Measurements from ENCODE around the gene NEMP1. TPM values are rescaled to one million over a fixed set of nuclear protein-coding genes. Genes with fewer than 3 reads are reported as not detected.
A peak's percentile ranks its signal among the peaks of the same experiment; 100 is the strongest.
"Not testable (repeated sequence)": the region's sequence is repeated elsewhere in the genome, so short reads cannot be mapped to it uniquely, and the experiment has no call there.

NEMP1 gene
- total RNA-seq, 1 experiment from 2014 or later = 36.6 TPM

- peaks cover 8% of the 10 kb centered on the region for H3K4me1 ChIP-seq (replicated peaks; ENCODE audit: insufficient read depth)
- DNase-seq = peak; percentile 51 to 62
- ChIA-PET CTCF (interaction anchor here (0.6 to 1.0 kb wide), 6 partner anchors 42 to 817 kb away, joined by 3 to 14 read pairs (median 3); no protein-coding TSS in a partner anchor), POLR2A (ENCODE audit: unreplicated experiment) (interaction anchor here (0.5 to 0.6 kb wide), 2 partner anchors 13 to 119 kb away, joined by 3 to 15 read pairs; partner anchors contain the start of gene STAT6)
- no peak overlapping the region for H3K4me2 ChIP-seq
- no peaks in the 10 kb centered on the region for H3K27me3 ChIP-seq (ENCODE audit: insufficient read depth, low read depth)
- no peak overlapping the region for H2AFZ ChIP-seq
- no peaks in the 10 kb centered on the region for H3K9me3 ChIP-seq (ENCODE audit: insufficient read depth, low read depth)
- no peak overlapping the region for H3K4me3 ChIP-seq
- intact Hi-C loops (cut with micrococcal nuclease; ENCODE audit: unreplicated experiment) = loop anchor here (1.0 kb wide), 2 partner anchors 52 to 59 kb away; no protein-coding TSS in a partner anchor
- H3K27ac ChIP-seq = no peak overlapping the region
- H4K20me1 ChIP-seq (ENCODE audit: insufficient read depth) = no peaks in the 10 kb centered on the region
- no peaks in the 10 kb centered on the region for H3K79me2 ChIP-seq (ENCODE audit: low read depth)
- TF ChIP-seq EZH2 (IDR thresholded peaks at IDR 0.05; ENCODE audit: low read depth) = no peak
- peak; percentile 95 for TF ChIP-seq CTCF (conservative IDR thresholded peaks at IDR 0.05)
- BruUV-seq (replicated peaks) = no TSS peak
- H3F3A ChIP-seq (ENCODE audit: insufficient read depth, low read depth) = peaks cover 10% of the 10 kb centered on the region
- H3K36me3 ChIP-seq (ENCODE audit: low read depth) = no peaks in the 10 kb centered on the region
- H3K9me2 ChIP-seq (ENCODE audit: insufficient read depth) = no peaks in the 10 kb centered on the region
Measured at GRCh38 chr12:57124261-57124877, 45.8 kb upstream of the NEMP1 start.

DNA sequence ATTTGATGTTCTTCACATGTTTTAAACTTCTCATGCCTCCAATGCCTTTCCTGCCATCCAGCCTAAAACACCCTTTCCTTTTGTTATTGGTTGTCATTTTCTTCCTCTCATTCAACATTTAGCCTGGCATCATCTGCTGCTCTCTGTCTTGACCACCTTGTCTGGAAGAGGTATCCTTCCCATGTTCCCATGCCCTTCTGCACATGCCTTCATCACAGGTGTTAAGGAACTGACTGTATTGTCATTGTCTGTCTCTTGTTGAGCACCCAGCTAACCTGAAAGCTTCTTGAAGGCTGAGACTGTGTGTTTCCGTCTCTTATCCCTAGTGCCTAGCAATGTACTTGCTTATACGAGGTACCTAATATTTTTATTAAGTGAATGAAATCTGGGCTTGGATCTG is 45.2 kb upstream of the NEMP1 start:
- CTCF ChIA-PET = interaction anchor here (0.8 to 1.0 kb wide), 4 partner anchors 42 to 54 kb away, joined by 3 to 14 read pairs (median 4); no protein-coding TSS in a partner anchor
- TF ChIP-seq EZH2 (IDR thresholded peaks at IDR 0.05; ENCODE audit: low read depth) = no peak
- TF ChIP-seq CTCF (conservative IDR thresholded peaks at IDR 0.05) = no peak

GRCh38 chr12:57120718-57121117 is 42.1 kb upstream of the NEMP1 start:
- H3K9me2 ChIP-seq (ENCODE audit: insufficient read depth); H3K36me3 ChIP-seq (ENCODE audit: low read depth); BruUV-seq (replicated peaks); H3K79me2 ChIP-seq (ENCODE audit: low read depth); H3K4me1 ChIP-seq (replicated peaks; ENCODE audit: insufficient read depth); H3K4me2 ChIP-seq; H3F3A ChIP-seq (ENCODE audit: insufficient read depth, low read depth); H3K4me3 ChIP-seq; CTCF ChIA-PET; H3K9me3 ChIP-seq (ENCODE audit: insufficient read depth, low read depth); H2AFZ ChIP-seq; H4K20me1 ChIP-seq (ENCODE audit: insufficient read depth); DNase-seq; H3K27me3 ChIP-seq (ENCODE audit: insufficient read depth, low read depth); H3K27ac ChIP-seq; intact Hi-C loops (cut with micrococcal nuclease; ENCODE audit: unreplicated experiment): not testable (repeated sequence)
- POLR2A ChIA-PET (ENCODE audit: unreplicated experiment) = interaction anchor here (0.6 kb wide), 1 partner anchor 16 kb away, joined by 5 read pairs; no protein-coding TSS in a partner anchor

More for the DNA sequence above, 45.2 kb upstream of the NEMP1 start:
- no peaks in the 10 kb centered on the region for H3K9me2 ChIP-seq (ENCODE audit: insufficient read depth)
- H3K36me3 ChIP-seq (ENCODE audit: low read depth) = no peaks in the 10 kb centered on the region
- H2AFZ ChIP-seq = no peak overlapping the region
- H3F3A ChIP-seq (ENCODE audit: insufficient read depth, low read depth) = peaks cover 10% of the 10 kb centered on the region
- no peak overlapping the region for H3K4me2 ChIP-seq
- no peak overlapping the region for H3K4me3 ChIP-seq
- no peaks in the 10 kb centered on the region for H3K79me2 ChIP-seq (ENCODE audit: low read depth)
- no peaks in the 10 kb centered on the region for H3K9me3 ChIP-seq (ENCODE audit: insufficient read depth, low read depth)
- POLR2A ChIA-PET (ENCODE audit: unreplicated experiment) = interaction anchor here (0.5 kb wide), 1 partner anchor 119 kb away, joined by 15 read pairs; no protein-coding TSS in a partner anchor
- no peak overlapping the region for H3K27ac ChIP-seq
- DNase-seq = no peak
- H3K4me1 ChIP-seq (replicated peaks; ENCODE audit: insufficient read depth) = peaks cover 8% of the 10 kb centered on the region
- H3K27me3 ChIP-seq (ENCODE audit: insufficient read depth, low read depth) = no peaks in the 10 kb centered on the region
- BruUV-seq (replicated peaks) = no TSS peak
- no peaks in the 10 kb centered on the region for H4K20me1 ChIP-seq (ENCODE audit: insufficient read depth)
- intact Hi-C loops (cut with micrococcal nuclease; ENCODE audit: unreplicated experiment) = loop anchor here (1.0 kb wide), 2 partner anchors 52 to 59 kb away; no protein-coding TSS in a partner anchor

Data from PC-9 (cell line).